CD8-positive, alpha-beta memory T cell (primary cell): ENCODE results near the gene RD3L. TPM values are rescaled to one million over a fixed set of nuclear protein-coding genes. Genes with fewer than 3 reads are reported as not detected.
A peak's percentile ranks its signal among the peaks of the same experiment; 100 is the strongest.

ENCODE experiments used
- CTCF ChIA-PET: fragments of 350-600 bp; sonication (Branson Sonifier 250); formaldehyde crosslinking; loops from one replicate; lab custom pipeline; 2021; ENCODE audit warnings: antibody characterized with exemption; lab: Charles Lee
- POLR2A ChIA-PET: fragments of 350-600 bp; sonication (Branson Sonifier 250); formaldehyde crosslinking; loops from one replicate; lab custom pipeline; 2021; ENCODE audit warnings: antibody characterized with exemption; lab: Charles Lee
- DNase-seq, 5 donors: peaks; one replicate each; pipeline versions ENCODE4 v3.0.0 to v3.0.0-alpha.2; 2020 to 2022; ENCODE audit warnings: mixed read lengths in 1 of 5
- H3K27ac ChIP-seq: one replicate; pipeline ENCODE4 v1.7.0; 2013; ENCODE audit warnings: low read depth, mild to moderate bottlenecking, low read length, moderate library complexity
- H3K27me3 ChIP-seq: 2 replicates; pipeline ENCODE4 v1.7.0; 2013; ENCODE audit warnings: low read length, mild to moderate bottlenecking; ENCODE audit not compliant: insufficient read depth, poor library complexity, severe bottlenecking
- H3K36me3 ChIP-seq: 2 replicates; pipeline ENCODE4 v1.7.0; 2013; ENCODE audit warnings: mild to moderate bottlenecking, low read length, moderate library complexity; ENCODE audit not compliant: insufficient read depth
- H3K4me1 ChIP-seq: 2 replicates; pipeline ENCODE4 v1.7.0; 2013; ENCODE audit warnings: mild to moderate bottlenecking, low read length, moderate library complexity; ENCODE audit not compliant: insufficient read depth
- H3K4me3 ChIP-seq: 2 replicates; pipeline ENCODE4 v1.7.0; 2013; ENCODE audit warnings: mild to moderate bottlenecking, low read length
- H3K9me3 ChIP-seq: 2 replicates; pipeline ENCODE4 v1.7.0; 2013; ENCODE audit warnings: mild to moderate bottlenecking, low read length
- H3K27ac Mint-ChIP-seq, 8 donors: one replicate each; pipeline ENCODE4 v1.8.0; 2020 to 2021; ENCODE audit warnings: mixed read lengths in 8 of 8, mild to moderate bottlenecking in 6 of 8, inconsistent platforms in 3 of 8, moderate library complexity in 3 of 8
- H3K27me3 Mint-ChIP-seq, 2 donors: one replicate each; pipeline ENCODE4 v1.8.0; 2020 to 2021; ENCODE audit warnings: mixed read lengths in 2 of 2, mild to moderate bottlenecking in 1 of 2, moderate library complexity in 1 of 2
- H3K36me3 Mint-ChIP-seq, 3 donors: one replicate each; pipeline ENCODE4 v1.8.0; 2020 to 2021; ENCODE audit warnings: mixed read lengths in 3 of 3, inconsistent platforms in 1 of 3, mild to moderate bottlenecking in 1 of 3
- H3K4me1 Mint-ChIP-seq, 3 donors: one replicate each; pipeline ENCODE4 v1.8.0; 2020 to 2021; ENCODE audit warnings: mixed read lengths in 3 of 3, inconsistent platforms in 1 of 3, mild to moderate bottlenecking in 1 of 3
- H3K4me3 Mint-ChIP-seq, 7 donors: one replicate each; pipeline ENCODE4 v1.8.0; 2020 to 2021; ENCODE audit warnings: mixed read lengths in 7 of 7, mild to moderate bottlenecking in 6 of 7, moderate library complexity in 4 of 7, inconsistent platforms in 2 of 7
- H3K9me3 Mint-ChIP-seq, 5 donors: one replicate each; pipeline ENCODE4 v1.8.0; 2020 to 2022; ENCODE audit warnings: mixed read lengths in 5 of 5, mild to moderate bottlenecking in 3 of 5, moderate library complexity in 2 of 5, inconsistent platforms in 1 of 5
- polyA plus RNA-seq: library from polyadenylated mRNA; unstranded; fragments of 300-500 nt; fragmentation: Illumina TruSeq; gene quantifications from one replicate; pipeline ENCODE4 v1.2.3, GENCODE V29; 2021
- total RNA-seq, 2 experiments: library from RNA; stranded (reverse); gene quantifications; one replicate each; pipeline ENCODE4 v1.2.3, GENCODE V29; 2021

Gene RD3L
- total and polyA plus RNA-seq, 3 experiments from 2014 or later, result not detected

DNA sequence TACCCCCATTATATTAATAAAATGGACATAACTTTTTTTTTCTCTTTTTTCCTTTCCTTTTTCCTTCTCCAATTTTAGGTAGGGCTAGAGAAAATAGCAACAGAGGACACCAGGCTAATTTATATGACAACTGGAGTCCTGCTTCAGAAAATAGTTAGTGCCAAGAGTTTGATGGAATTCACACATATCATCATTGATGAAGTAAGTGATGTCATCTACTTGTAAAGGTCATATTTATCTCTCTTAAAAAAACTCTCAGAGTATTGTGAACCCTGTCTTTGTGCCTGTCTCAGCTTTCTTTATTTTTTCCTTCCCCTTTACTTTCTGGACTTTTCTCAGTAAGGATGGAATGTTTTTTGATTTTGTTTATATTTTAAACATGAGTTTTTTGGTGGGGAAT lies 24.3 kb upstream of the RD3L start:
- POLR2A ChIA-PET, result no interaction called here

DNA sequence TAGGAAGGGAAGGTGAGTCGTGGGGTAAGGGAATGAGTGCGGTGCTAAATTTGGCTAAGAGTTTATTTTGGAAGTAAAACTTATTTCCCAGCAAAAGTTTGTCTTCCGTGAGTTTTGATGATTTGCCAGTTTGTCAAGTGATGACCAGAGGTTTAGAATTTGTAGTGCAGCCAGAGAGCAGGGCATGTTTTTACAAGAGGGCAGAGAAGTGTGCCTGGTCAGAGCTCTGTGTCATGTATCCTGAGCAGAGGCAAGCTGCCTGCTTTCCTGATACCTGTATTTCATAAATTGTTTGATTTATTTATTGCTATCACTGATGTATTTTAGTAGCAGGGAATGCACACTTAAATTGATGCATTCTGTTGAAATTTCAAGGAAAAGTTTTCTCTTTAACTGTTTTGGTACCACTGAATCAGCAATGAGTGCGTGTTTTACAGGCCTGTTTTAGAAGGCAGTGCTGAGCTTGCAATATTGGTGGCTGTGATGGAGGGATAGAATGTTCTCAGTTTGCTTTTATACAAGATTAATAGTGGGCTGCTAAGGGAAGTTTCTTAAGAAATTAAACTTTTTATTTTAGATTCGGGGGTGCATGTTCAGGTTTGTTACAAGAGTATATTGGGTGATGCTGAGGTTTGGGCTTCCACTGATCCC lies 19.7 kb upstream of the RD3L start:
- H3K9me3 ChIP-seq, result no peaks in the 10 kb centered on the region
- no peak overlapping the region for H3K4me3 ChIP-seq
- Mint-ChIP-seq H3K36me3 (no peaks in the 10 kb centered on the region), H3K9me3 (no peaks in the 10 kb centered on the region), H3K4me3 (no peak overlapping the region), H3K27ac (no peak overlapping the region), H3K27me3 (peaks cover 3% of the 10 kb centered on the region in 2 donors), H3K4me1 (no peaks in the 10 kb centered on the region)
- no peak overlapping the region for H3K27ac ChIP-seq
- ChIA-PET POLR2A (no interaction called here), CTCF (no interaction called here)
- peaks cover 3% of the 10 kb centered on the region for H3K27me3 ChIP-seq
- no peaks in the 10 kb centered on the region for H3K36me3 ChIP-seq
- no peaks in the 10 kb centered on the region for H3K4me1 ChIP-seq
- DNase-seq, result no peak

More for the DNA sequence above, 24.3 kb upstream of the RD3L start:
- CTCF ChIA-PET, result no interaction called here
- H3K4me3 ChIP-seq, result no peak overlapping the region
- H3K36me3 ChIP-seq, result no peaks in the 10 kb centered on the region
- no peak overlapping the region for H3K4me3 Mint-ChIP-seq
- H3K27me3 Mint-ChIP-seq, result peaks cover 5 to 18% of the 10 kb centered on the region in 2 donors
- H3K4me1 ChIP-seq, result no peaks in the 10 kb centered on the region
- H3K27me3 ChIP-seq, result no peaks in the 10 kb centered on the region
- H3K4me1 Mint-ChIP-seq, result no peaks in the 10 kb centered on the region
- H3K9me3 Mint-ChIP-seq, result no peaks in the 10 kb centered on the region
- no peaks in the 10 kb centered on the region for H3K9me3 ChIP-seq
- DNase-seq, result no peak
- no peaks in the 10 kb centered on the region for H3K36me3 Mint-ChIP-seq
- no peak overlapping the region for H3K27ac ChIP-seq
- H3K27ac Mint-ChIP-seq, result no peak overlapping the region

DNA sequence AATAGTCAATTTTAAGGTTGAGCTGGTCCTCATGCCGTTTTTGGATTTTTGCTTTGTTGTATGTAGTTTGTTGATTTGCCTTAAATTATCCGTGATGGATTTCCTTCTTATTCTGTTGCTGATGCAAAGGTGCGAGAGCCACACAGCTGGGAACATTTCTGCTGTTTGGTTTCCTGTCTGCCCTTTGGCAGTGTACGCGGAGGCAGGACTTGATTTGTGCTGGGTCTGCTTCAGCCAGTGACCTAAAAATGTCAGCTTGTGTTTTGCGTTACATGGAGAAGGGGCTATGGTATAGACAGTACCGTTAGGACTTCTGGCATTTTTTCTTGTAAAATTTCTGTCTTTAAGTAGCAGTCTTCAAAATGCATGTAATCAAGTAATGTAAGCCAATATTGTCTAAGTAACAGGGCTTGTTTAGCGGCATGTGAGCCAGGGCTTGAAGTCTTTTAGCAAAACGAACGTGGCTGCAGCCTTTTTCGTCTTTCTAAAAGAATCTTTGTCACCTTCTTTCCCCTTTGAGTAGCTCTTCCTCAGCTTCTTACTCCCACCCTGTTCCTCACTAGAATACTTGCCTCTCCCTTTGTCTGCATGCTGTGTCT lies 18.2 kb upstream of the RD3L start:
- Mint-ChIP-seq H3K4me3 (no peak overlapping the region), H3K36me3 (no peaks in the 10 kb centered on the region), H3K9me3 (no peaks in the 10 kb centered on the region), H3K4me1 (no peaks in the 10 kb centered on the region), H3K27ac (peak overlapping the region in 2 of 8 donors; percentile 39 to 87), H3K27me3 (peaks cover under 1 to 3% of the 10 kb centered on the region in 2 donors)
- no peaks in the 10 kb centered on the region for H3K4me1 ChIP-seq
- no peak overlapping the region for H3K27ac ChIP-seq
- CTCF ChIA-PET, result no interaction called here
- peaks cover 3% of the 10 kb centered on the region for H3K27me3 ChIP-seq
- H3K36me3 ChIP-seq, result no peaks in the 10 kb centered on the region
- H3K4me3 ChIP-seq, result no peak overlapping the region
- POLR2A ChIA-PET, result no interaction called here
- H3K9me3 ChIP-seq, result no peaks in the 10 kb centered on the region
- no peak for DNase-seq

DNA sequence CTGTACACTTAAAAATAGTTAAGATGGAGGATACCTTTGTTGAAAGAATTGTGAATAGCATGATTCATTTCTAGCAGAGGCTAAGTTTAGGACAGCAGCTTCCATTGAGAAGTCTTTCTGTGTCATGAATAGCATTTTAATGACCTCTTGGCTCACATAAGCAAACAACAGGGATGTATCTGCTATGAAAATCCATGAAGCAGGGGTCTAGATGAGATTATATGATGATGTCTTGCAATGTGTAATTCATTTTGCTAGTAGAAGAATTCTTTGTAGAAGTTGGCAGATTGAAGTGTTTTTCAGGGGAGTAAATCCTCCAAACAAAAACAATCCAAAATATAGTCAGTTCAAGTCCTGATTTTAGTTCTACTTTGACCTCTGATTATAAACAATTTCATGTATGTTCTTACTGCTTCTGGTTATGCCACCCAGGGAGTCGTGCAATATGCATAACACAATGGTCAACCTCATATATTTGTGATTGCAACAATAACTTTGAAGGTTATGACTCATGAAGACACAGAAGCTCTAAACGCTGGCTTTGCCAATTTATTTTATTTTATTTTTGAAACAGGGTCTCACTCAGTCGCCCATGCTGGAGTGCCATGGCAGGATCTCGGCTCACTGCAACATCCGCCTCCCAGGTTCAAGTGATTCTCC lies 6.9 kb upstream of the RD3L start:
- POLR2A ChIA-PET, result no interaction called here
- H3K4me3 Mint-ChIP-seq, result no peak overlapping the region
- no peaks in the 10 kb centered on the region for H3K4me1 Mint-ChIP-seq
- Histone ChIP-seq H3K9me3 (no peaks in the 10 kb centered on the region), H3K36me3 (no peaks in the 10 kb centered on the region), H3K4me1 (no peaks in the 10 kb centered on the region), H3K4me3 (no peak overlapping the region), H3K27ac (no peak overlapping the region), H3K27me3 (no peaks in the 10 kb centered on the region)
- H3K9me3 Mint-ChIP-seq, result peaks cover 0 to 1% (median 0%) of the 10 kb centered on the region in 5 donors
- H3K27ac Mint-ChIP-seq, result no peak overlapping the region
- H3K27me3 Mint-ChIP-seq, result peaks cover 21 to 41% of the 10 kb centered on the region in 2 donors
- H3K36me3 Mint-ChIP-seq, result peaks cover 0 to 1% (median under 1%) of the 10 kb centered on the region in 3 donors
- no peak for DNase-seq
- CTCF ChIA-PET, result no interaction called here

DNA sequence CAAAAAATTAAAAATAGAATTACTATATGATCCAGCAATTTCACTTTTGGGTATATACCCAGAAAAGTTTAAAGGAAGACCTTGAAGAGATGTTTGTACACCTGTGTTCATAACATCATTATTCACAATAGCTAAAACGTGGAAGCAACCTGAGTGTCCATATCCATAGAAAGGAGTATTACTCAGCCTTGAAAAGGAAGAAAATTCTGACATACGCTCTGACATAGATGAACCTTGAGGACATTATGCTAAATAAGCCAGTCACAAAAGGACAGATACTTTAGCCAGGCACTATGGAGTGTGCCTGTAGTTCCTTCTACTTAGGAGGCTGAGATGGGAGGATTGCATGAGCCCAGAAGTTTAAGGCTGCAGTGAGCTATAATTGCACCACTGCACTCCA lies 6.1 kb upstream of the RD3L start:
- no peak for DNase-seq
- Histone ChIP-seq H3K27me3 (no peaks in the 10 kb centered on the region), H3K4me1 (no peaks in the 10 kb centered on the region), H3K4me3 (no peak overlapping the region), H3K36me3 (no peaks in the 10 kb centered on the region), H3K9me3 (no peaks in the 10 kb centered on the region), H3K27ac (no peak overlapping the region)
- H3K9me3 Mint-ChIP-seq, result peaks cover 0 to 1% (median 0%) of the 10 kb centered on the region in 5 donors
- peaks cover 20 to 41% of the 10 kb centered on the region in 2 donors for H3K27me3 Mint-ChIP-seq
- H3K4me3 Mint-ChIP-seq, result no peak overlapping the region
- CTCF ChIA-PET, result no interaction called here
- H3K36me3 Mint-ChIP-seq, result no peaks in the 10 kb centered on the region
- no peaks in the 10 kb centered on the region for H3K4me1 Mint-ChIP-seq
- POLR2A ChIA-PET, result no interaction called here
- no peak overlapping the region for H3K27ac Mint-ChIP-seq

DNA sequence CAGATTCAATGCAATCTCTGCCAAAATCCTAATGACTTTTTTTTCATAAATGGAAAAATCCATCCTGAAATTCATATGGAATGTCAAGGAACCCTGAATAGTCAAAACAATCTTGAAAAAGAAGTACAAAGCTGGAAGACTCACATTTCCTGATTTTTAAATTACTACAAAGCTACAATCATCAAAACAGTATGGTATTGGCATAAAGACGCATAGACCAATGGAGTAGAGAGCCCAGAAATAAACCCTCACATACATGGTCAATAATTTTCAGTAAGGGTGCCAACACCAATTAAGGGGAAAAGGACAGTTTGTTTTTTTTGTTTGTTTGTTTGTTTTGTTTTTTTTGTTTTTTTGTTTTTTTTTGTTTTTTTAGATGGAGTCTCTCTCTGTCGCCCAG lies 4.6 kb upstream of the RD3L start:
- H3K36me3 Mint-ChIP-seq, result no peaks in the 10 kb centered on the region
- no peaks in the 10 kb centered on the region for H3K4me1 ChIP-seq
- DNase-seq, result no peak
- H3K27me3 ChIP-seq, result no peaks in the 10 kb centered on the region
- no peaks in the 10 kb centered on the region for H3K9me3 ChIP-seq
- H3K4me1 Mint-ChIP-seq, result no peaks in the 10 kb centered on the region
- no peak overlapping the region for H3K4me3 Mint-ChIP-seq
- H3K36me3 ChIP-seq, result no peaks in the 10 kb centered on the region
- H3K9me3 Mint-ChIP-seq, result peaks cover 0 to 1% (median 0%) of the 10 kb centered on the region in 5 donors
- ChIA-PET POLR2A (no interaction called here), CTCF (no interaction called here)
- no peak overlapping the region for H3K27ac ChIP-seq
- no peak overlapping the region for H3K27ac Mint-ChIP-seq
- H3K4me3 ChIP-seq, result no peak overlapping the region
- H3K27me3 Mint-ChIP-seq, result peaks cover 31 to 43% of the 10 kb centered on the region in 2 donors

DNA sequence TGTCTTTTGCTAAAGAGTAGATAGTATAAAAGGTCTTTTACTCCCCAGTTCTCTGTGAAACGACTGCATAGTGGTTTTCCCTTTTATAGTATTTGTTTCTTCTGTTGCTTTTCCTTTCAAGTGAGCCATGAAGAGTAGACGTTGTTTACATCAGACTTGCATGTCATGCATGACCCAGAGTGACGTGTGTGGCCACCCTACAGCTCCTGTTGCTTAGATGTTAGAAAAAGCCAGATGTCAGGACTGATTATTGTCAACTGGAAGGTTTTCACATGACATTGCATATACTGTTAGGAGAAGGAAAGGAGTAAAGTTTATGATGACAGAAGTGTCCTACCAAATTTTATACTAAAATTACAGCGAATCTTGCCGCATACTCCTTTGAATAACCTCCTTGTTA lies 1.3 kb upstream of the RD3L start:
- Mint-ChIP-seq H3K27ac (no peak overlapping the region), H3K4me3 (no peak overlapping the region), H3K27me3 (peaks cover 37 to 61% of the 10 kb centered on the region in 2 donors), H3K9me3 (peaks cover 0 to 1% (median 0%) of the 10 kb centered on the region in 5 donors), H3K36me3 (no peaks in the 10 kb centered on the region), H3K4me1 (no peaks in the 10 kb centered on the region)
- H3K4me1 ChIP-seq, result no peaks in the 10 kb centered on the region
- peaks cover 5% of the 10 kb centered on the region for H3K27me3 ChIP-seq
- H3K36me3 ChIP-seq, result no peaks in the 10 kb centered on the region
- DNase-seq, result no peak
- H3K27ac ChIP-seq, result no peak overlapping the region
- CTCF ChIA-PET, result no interaction called here
- POLR2A ChIA-PET, result no interaction called here
- H3K4me3 ChIP-seq, result no peak overlapping the region
- H3K9me3 ChIP-seq, result no peaks in the 10 kb centered on the region

DNA sequence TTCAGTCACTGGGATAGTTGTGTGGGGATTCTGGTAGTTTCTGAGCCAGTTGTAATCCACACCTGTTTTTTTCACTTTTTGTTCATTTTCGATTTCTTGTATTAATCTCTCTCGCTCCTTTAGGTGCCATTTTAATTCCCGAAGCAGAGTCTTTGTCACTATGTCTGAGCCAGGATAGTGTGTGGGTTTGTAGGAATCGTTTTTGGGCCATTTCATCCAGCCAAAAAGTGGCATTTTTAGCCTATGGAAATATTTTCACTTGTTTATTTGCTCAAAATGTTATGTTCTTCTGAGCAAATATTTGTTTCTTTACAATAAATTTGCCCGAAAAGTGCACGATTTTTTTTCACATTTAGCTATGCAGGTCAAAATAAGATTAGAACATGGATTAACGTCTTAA lies 867 bp downstream of the RD3L start:
- Mint-ChIP-seq H3K27ac (no peak overlapping the region), H3K9me3 (peaks cover 0 to 1% (median 0%) of the 10 kb centered on the region in 5 donors), H3K27me3 (peaks cover 26 to 51% of the 10 kb centered on the region in 2 donors), H3K4me3 (no peak overlapping the region), H3K4me1 (no peaks in the 10 kb centered on the region), H3K36me3 (no peaks in the 10 kb centered on the region)
- H3K27ac ChIP-seq, result no peak overlapping the region
- DNase-seq, result no peak
- no peak overlapping the region for H3K4me3 ChIP-seq
- POLR2A ChIA-PET, result no interaction called here
- peaks cover 5% of the 10 kb centered on the region for H3K27me3 ChIP-seq
- H3K36me3 ChIP-seq, result no peaks in the 10 kb centered on the region
- CTCF ChIA-PET, result interaction anchor here (1.2 kb wide), 1 partner anchor 15 kb away, joined by 3 read pairs; no protein-coding TSS in a partner anchor
- H3K4me1 ChIP-seq, result no peaks in the 10 kb centered on the region
- no peaks in the 10 kb centered on the region for H3K9me3 ChIP-seq
